C4-2B (cell line): ENCODE measurements around the gene TEAD3.
"Not testable (repeated sequence)": the region's sequence is repeated elsewhere in the genome, so short reads cannot be mapped to it uniquely, and the experiment has no call there.

Experiments used
- CTCF ChIP-seq: fragments of 450-650 bp; conservative IDR thresholded peaks from 2 replicates; pipeline ENCODE4 v1.5.1; 2017; ENCODE audit warnings: mild to moderate bottlenecking
- ZFX ChIP-seq: fragments of 450-650 bp; IDR thresholded peaks from 2 replicates; pipeline ENCODE4 v1.6.1; 2017

- TF ChIP-seq CTCF, ZFX: not testable (repeated sequence)
Measured at GRCh38 chr6:35535847-35536246, 39.0 kb upstream of the TEAD3 start.
